GM10266 (cell line): Measurements from ENCODE around the gene LRRN4CL.
"Not testable (repeated sequence)": the region's sequence is repeated elsewhere in the genome, so short reads cannot be mapped to it uniquely, and the experiment has no call there.

Experiments
- DNase-seq: peaks from one replicate; pipeline ENCODE4 v3.0.0; 2012; ENCODE audit errors: extremely low spot score
- CTCF ChIP-seq: IDR thresholded peaks from 2 replicates; pipeline ENCODE4 v1.5.1; 2012; ENCODE audit warnings: mild to moderate bottlenecking, low read depth; ENCODE audit not compliant: control insufficient read depth, insufficient read depth; ENCODE audit errors: missing control alignments

LRRN4CL gene

GRCh38 chr11:62689421-62690183, at the start of gene LRRN4CL:
Gene LRRN4CL, minus strand, starts transcription at chr11:62689530. Its CDS starts 1,022 bp downstream, at chr11:62688508.
- DNase-seq, result no peak
- no peak for TF ChIP-seq CTCF

GRCh38 chr11:62737196-62737595, 47.9 kb upstream of the LRRN4CL start:
- no peak for DNase-seq
- no peak for TF ChIP-seq CTCF

GRCh38 chr11:62732830-62733229, 43.5 kb upstream of the LRRN4CL start:
- no peak for TF ChIP-seq CTCF
- DNase-seq, result no peak

- DNase-seq, result not testable (repeated sequence)
Observed at GRCh38 chr11:62730076-62730475, 40.7 kb upstream of the LRRN4CL start.

GRCh38 chr11:62728171-62728988, 39.0 kb upstream of the LRRN4CL start, which contains the start of gene TTC9C:
Gene TTC9C, plus strand, starts transcription at chr11:62728486. Its CDS starts 363 bp downstream, at chr11:62728849.
- no peak for TF ChIP-seq CTCF
- peak; percentile 77 for DNase-seq

GRCh38 chr11:62727872-62728170, 38.5 kb upstream of the LRRN4CL start:
- DNase-seq, result peak; percentile 88
- no peak for TF ChIP-seq CTCF

- DNase-seq, result peak; percentile 99
- TF ChIP-seq CTCF, result no peak
Observed at GRCh38 chr11:62727165-62727871, 38.0 kb upstream of the LRRN4CL start, which contains the start of gene HNRNPUL2. Gene HNRNPUL2, minus strand, starts transcription at chr11:62727457. Its CDS starts 301 bp downstream, at chr11:62727156.
